Neural cell (in vitro differentiated cells): ENCODE data around the gene CGGBP1. TPM values are rescaled to one million over a fixed set of nuclear protein-coding genes. Genes with fewer than 3 reads are reported as not detected.

Experiments used
- H2AFZ ChIP-seq: fragments of 200-600, 300-800 bp; sonication (generic), shearing (Covaris generic); 2 replicates; pipeline ENCODE4 v1.6.0; 2014; ENCODE audit warnings: low read depth, mild to moderate bottlenecking, antibody characterized with exemption, low read length, moderate library complexity
- H3F3A ChIP-seq: fragments of 200-600 bp; shearing (Covaris generic); 2 replicates; pipeline ENCODE4 v1.6.1; 2016; ENCODE audit warnings: mild to moderate bottlenecking, moderate library complexity, mixed read lengths, antibody characterized with exemption, low read length; ENCODE audit not compliant: insufficient read depth, poor library complexity, severe bottlenecking
- H3K27ac ChIP-seq: fragments of 200-600, 300-800 bp; sonication (generic), shearing (Covaris generic); 2 replicates; pipeline ENCODE4 v1.5.1; 2014; ENCODE audit warnings: mild to moderate bottlenecking, low read length, moderate library complexity
- H3K27me3 ChIP-seq: fragments of 300-800, 200-600 bp; sonication (generic), shearing (Covaris generic); 2 replicates; pipeline ENCODE4 v1.6.0; 2014; ENCODE audit warnings: mild to moderate bottlenecking, low read depth, low read length, moderate library complexity; ENCODE audit not compliant: insufficient read depth
- H3K36me3 ChIP-seq: fragments of 300-800, 200-600 bp; sonication (generic), shearing (Covaris generic); 2 replicates; pipeline ENCODE4 v1.5.1; 2014; ENCODE audit warnings: mild to moderate bottlenecking, antibody characterized with exemption, low read length, moderate library complexity; ENCODE audit not compliant: insufficient read depth
- H3K4me2 ChIP-seq: fragments of 300-800, 200-600 bp; sonication (generic), shearing (Covaris generic); 2 replicates; pipeline ENCODE4 v1.6.0; 2014; ENCODE audit warnings: mild to moderate bottlenecking, low read length
- H3K4me3 ChIP-seq: fragments of 300-800, 200-600 bp; sonication (generic), shearing (Covaris generic); 2 replicates; pipeline ENCODE4 v1.5.1; 2014; ENCODE audit warnings: mild to moderate bottlenecking, low read length, moderate library complexity
- H3K79me2 ChIP-seq: fragments of 200-600 bp; shearing (Covaris generic); replicated peaks from 2 replicates; pipeline ENCODE4 v1.6.0; 2014; ENCODE audit warnings: mild to moderate bottlenecking, low read length, moderate library complexity; ENCODE audit not compliant: insufficient read depth
- H3K9ac ChIP-seq: fragments of 300-800, 200-600 bp; sonication (generic), shearing (Covaris generic); 2 replicates; pipeline ENCODE4 v1.6.1; 2016; ENCODE audit warnings: mild to moderate bottlenecking, low read length, mixed read lengths
- H3K9me2 ChIP-seq: fragments of 200-600 bp; shearing (Covaris generic); 2 replicates; pipeline ENCODE4 v1.6.1; 2016; ENCODE audit warnings: mild to moderate bottlenecking, low read length, mixed read lengths; ENCODE audit not compliant: insufficient read depth
- H3K9me3 ChIP-seq: fragments of 200-600, 300-800 bp; sonication (generic), shearing (Covaris generic); 2 replicates; pipeline ENCODE4 v1.6.1; 2016; ENCODE audit warnings: mild to moderate bottlenecking, mixed run types, low read length, moderate library complexity, mixed read lengths
- H4K20me1 ChIP-seq: fragments of 200-600 bp; shearing (Covaris generic); 2 replicates; pipeline ENCODE4 v1.6.1; 2016; ENCODE audit warnings: mild to moderate bottlenecking, mixed run types; ENCODE audit not compliant: insufficient read depth
- CTCF ChIP-seq: fragments of 450-650 bp; IDR thresholded peaks from 2 replicates; pipeline ENCODE4 v1.5.1; 2014; ENCODE audit warnings: antibody characterized with exemption, mild to moderate bottlenecking, moderate library complexity; ENCODE audit not compliant: poor library complexity, severe bottlenecking
- EP300 ChIP-seq: fragments of 450-650 bp; conservative IDR thresholded peaks from 2 replicates; pipeline ENCODE4 v1.6.1; 2014; ENCODE audit warnings: antibody characterized with exemption, mild to moderate bottlenecking, moderate library complexity; ENCODE audit not compliant: poor library complexity, severe bottlenecking
- EZH2 ChIP-seq: fragments of 200-600, 300-800 bp; shearing (Covaris generic), sonication (generic); IDR thresholded peaks from 2 replicates; pipeline ENCODE4 v1.6.1; 2014; ENCODE audit warnings: antibody characterized with exemption, low read length, borderline replicate concordance, mild to moderate bottlenecking; ENCODE audit not compliant: insufficient read depth, poor library complexity, severe bottlenecking
- MXI1 ChIP-seq: fragments of 450-650 bp; conservative IDR thresholded peaks from 2 replicates; pipeline ENCODE4 v1.6.1; 2014; ENCODE audit warnings: antibody characterized with exemption, mild to moderate bottlenecking; ENCODE audit not compliant: poor library complexity, severe bottlenecking
- POLR2AphosphoS5 ChIP-seq: IDR thresholded peaks from 2 replicates; pipeline ENCODE4 v1.6.1; 2012
- RAD21 ChIP-seq: fragments of 450-650 bp; conservative IDR thresholded peaks from 2 replicates; pipeline ENCODE4 v1.6.1; 2014; ENCODE audit warnings: antibody characterized with exemption, mild to moderate bottlenecking, moderate library complexity
- REST ChIP-seq: IDR thresholded peaks from 2 replicates; pipeline ENCODE4 v1.6.1; 2012; ENCODE audit warnings: borderline replicate concordance
- SMC3 ChIP-seq: fragments of 450-650 bp; conservative IDR thresholded peaks from 2 replicates; pipeline ENCODE4 v1.6.1; 2014; ENCODE audit warnings: antibody characterized with exemption, mild to moderate bottlenecking, moderate library complexity; ENCODE audit not compliant: poor library complexity
- TAF1 ChIP-seq: IDR thresholded peaks from 2 replicates; pipeline ENCODE4 v1.6.1; 2012; ENCODE audit warnings: low read depth
- polyA plus RNA-seq: library from polyadenylated mRNA; depleted of rRNA; stranded (reverse); fragments of >200 nt; gene quantifications from 2 replicates; pipeline ENCODE4 v1.2.3, GENCODE V29; 2014

Gene CGGBP1
- polyA plus RNA-seq, 1 donor from 2014 or later, result 139 TPM

- no peaks in the 10 kb centered on the region for H3K27me3 ChIP-seq
- H3K27ac ChIP-seq, result no peak overlapping the region
- H3K9me2 ChIP-seq, result no peaks in the 10 kb centered on the region
- H4K20me1 ChIP-seq, result no peaks in the 10 kb centered on the region
- no peak overlapping the region for H2AFZ ChIP-seq
- no peak overlapping the region for H3K4me3 ChIP-seq
- no peak overlapping the region for H3K9ac ChIP-seq
- TF ChIP-seq CTCF (peak; percentile 79), RAD21 (peak; percentile 87), POLR2AphosphoS5 (no peak), MXI1 (no peak), SMC3 (peak; percentile 85)
- no peaks in the 10 kb centered on the region for H3F3A ChIP-seq
- H3K4me2 ChIP-seq, result no peak overlapping the region
- no peaks in the 10 kb centered on the region for H3K36me3 ChIP-seq
- H3K79me2 ChIP-seq, result no peaks in the 10 kb centered on the region
- H3K9me3 ChIP-seq, result no peaks in the 10 kb centered on the region
Observed at GRCh38 chr3:88005066-88005465, 53.7 kb downstream of the CGGBP1 start.

- no peak for TF ChIP-seq EZH2
- TF ChIP-seq POLR2AphosphoS5, result no peak
- TF ChIP-seq TAF1, result no peak
- peak; percentile 85 for TF ChIP-seq RAD21
- TF ChIP-seq EP300, result no peak
- TF ChIP-seq SMC3, result peak; percentile 90
- TF ChIP-seq CTCF, result peak; percentile 80
- TF ChIP-seq REST, result no peak
Observed at GRCh38 chr3:88003115-88003755, 55.6 kb downstream of the CGGBP1 start.

More at GRCh38 chr3:88003115-88003755, 55.6 kb downstream of the CGGBP1 start:
- Histone ChIP-seq H2AFZ (no peak overlapping the region), H3K9ac (no peak overlapping the region), H4K20me1 (no peaks in the 10 kb centered on the region), H3K9me3 (no peaks in the 10 kb centered on the region), H3K9me2 (no peaks in the 10 kb centered on the region), H3K4me3 (no peak overlapping the region), H3K27me3 (no peaks in the 10 kb centered on the region), H3F3A (no peaks in the 10 kb centered on the region), H3K4me2 (no peak overlapping the region), H3K79me2 (no peaks in the 10 kb centered on the region), H3K36me3 (no peaks in the 10 kb centered on the region), H3K27ac (no peak overlapping the region)
